BE2C (cell line): ENCODE measurements around the gene RBM8A.

Experiments
- DNase-seq: peaks from one replicate; pipeline ENCODE4 v3.0.0-alpha.2; 2020
- H3K27me3 ChIP-seq: fragments of 250-450 bp; sonication (Bioruptor Pico); 2 replicates; pipeline ENCODE4 v1.5.1; 2020; ENCODE audit warnings: mild to moderate bottlenecking
- H3K36me3 ChIP-seq: fragments of 250-450 bp; sonication (Bioruptor Pico); 2 replicates; pipeline ENCODE4 v1.5.1; 2020; ENCODE audit warnings: mild to moderate bottlenecking
- H3K4me1 ChIP-seq: fragments of 250-450 bp; sonication (Bioruptor Pico); 2 replicates; pipeline ENCODE4 v1.5.1; 2020
- H3K4me3 ChIP-seq: 2 replicates; pipeline ENCODE4 v1.5.1; 2011; ENCODE audit warnings: low read depth, low read length
- H3K9me3 ChIP-seq: fragments of 250-450 bp; sonication (Bioruptor Pico); 2 replicates; pipeline ENCODE4 v1.5.1; 2020
- TF ChIP-seq, protein P1 (sequence below): IDR thresholded peaks from 2 replicates; pipeline ENCODE4 v1.5.1; 2012; ENCODE audit warnings: mild to moderate bottlenecking, low read depth, low read length

The RBM8A gene

DNA sequence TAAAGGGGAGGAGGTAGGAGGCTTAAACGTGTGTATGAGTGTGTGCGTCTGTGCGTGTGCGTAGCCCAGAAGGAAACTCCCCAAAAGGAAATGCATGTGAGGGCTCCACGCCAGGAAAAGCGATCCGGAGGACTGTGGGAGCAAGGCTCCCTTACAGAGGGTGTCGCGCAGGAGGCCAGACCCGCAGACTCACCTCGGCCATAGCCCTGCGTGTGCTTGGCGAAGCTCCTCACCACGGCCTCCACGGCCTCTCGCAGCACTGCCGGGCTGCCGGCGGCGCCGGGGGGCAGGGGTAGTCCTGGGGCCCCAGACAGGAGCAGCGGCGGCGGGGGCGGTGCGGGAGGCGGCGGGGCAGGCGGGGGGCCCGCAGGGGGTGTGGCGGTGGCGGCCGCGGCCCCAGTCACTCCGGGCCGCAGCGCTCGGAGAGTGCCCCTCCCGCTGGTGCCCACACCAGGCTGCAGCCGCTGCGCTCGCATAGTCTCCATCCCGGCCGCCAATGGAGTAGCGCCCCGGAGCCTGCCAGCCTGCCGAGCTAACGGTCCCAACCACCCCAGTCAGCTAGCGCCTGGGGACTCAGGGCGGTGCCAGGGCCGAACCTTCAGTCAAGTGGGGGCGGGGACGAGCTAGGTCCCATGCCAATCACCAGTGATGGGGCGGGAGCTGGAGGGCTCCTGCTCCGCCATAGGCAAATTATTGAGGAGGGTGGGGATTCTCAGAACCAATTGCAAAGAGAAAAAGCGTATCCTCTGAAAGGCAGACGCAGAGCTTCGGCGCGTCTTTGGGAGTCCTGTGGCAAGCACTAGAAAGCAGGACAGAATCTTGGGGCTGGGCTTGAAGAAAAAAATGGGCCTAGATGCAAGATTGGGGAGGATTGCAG is 30.4 kb upstream of the RBM8A start, which contains the start of gene LIX1L:
Gene LIX1L, minus strand, starts transcription at position 575 of the 877 bp plus-strand sequence. Its CDS starts 90 bp downstream, at position 485.
- Histone ChIP-seq H3K27me3 (no peaks in the 10 kb centered on the region), H3K9me3 (no peaks in the 10 kb centered on the region), H3K36me3 (no peaks in the 10 kb centered on the region; the same call in 1 of the 2 replicates), H3K4me3 (peak within 1 kb of the TSS; percentile 78), H3K4me1 (peaks cover 8% of the 10 kb centered on the region)
- peak; percentile 98 for DNase-seq
- TF ChIP-seq, protein P1, sequence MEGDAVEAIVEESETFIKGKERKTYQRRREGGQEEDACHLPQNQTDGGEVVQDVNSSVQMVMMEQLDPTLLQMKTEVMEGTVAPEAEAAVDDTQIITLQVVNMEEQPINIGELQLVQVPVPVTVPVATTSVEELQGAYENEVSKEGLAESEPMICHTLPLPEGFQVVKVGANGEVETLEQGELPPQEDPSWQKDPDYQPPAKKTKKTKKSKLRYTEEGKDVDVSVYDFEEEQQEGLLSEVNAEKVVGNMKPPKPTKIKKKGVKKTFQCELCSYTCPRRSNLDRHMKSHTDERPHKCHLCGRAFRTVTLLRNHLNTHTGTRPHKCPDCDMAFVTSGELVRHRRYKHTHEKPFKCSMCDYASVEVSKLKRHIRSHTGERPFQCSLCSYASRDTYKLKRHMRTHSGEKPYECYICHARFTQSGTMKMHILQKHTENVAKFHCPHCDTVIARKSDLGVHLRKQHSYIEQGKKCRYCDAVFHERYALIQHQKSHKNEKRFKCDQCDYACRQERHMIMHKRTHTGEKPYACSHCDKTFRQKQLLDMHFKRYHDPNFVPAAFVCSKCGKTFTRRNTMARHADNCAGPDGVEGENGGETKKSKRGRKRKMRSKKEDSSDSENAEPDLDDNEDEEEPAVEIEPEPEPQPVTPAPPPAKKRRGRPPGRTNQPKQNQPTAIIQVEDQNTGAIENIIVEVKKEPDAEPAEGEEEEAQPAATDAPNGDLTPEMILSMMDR, result no peak

DNA sequence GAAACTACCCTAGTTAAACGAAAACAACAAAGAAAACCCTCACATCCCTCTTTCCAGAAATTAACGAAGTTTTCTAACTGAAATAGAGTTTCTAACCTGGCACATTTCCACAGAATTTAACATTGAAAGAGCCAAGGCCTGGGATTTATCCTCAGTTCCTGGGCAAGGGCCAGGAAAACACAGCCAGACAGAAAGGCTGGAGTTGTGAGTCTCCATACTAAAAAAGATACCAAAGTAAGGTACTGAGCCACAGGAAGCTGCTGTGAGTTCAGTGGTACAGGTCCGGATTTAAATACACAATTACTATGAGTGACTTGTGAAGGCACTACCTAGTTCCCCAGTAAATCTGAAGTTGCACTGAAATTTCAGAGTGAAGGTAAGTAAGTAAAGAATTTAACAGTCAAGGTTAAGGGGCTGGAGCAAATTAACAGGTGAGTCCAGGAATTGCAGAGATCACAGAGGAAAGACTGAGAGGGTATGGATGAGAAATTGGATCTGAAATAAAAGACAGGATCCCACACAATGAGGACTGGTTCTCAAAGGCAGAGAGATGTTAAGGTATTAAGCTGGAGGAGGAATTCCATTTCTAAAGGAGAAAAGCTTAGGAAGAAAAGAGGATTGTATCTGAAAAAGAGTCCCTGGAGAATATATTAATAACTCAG is 29.6 kb upstream of the RBM8A start:
- Histone ChIP-seq H3K27me3 (no peaks in the 10 kb centered on the region), H3K9me3 (no peaks in the 10 kb centered on the region), H3K4me1 (peaks cover 8% of the 10 kb centered on the region), H3K4me3 (peak overlapping the region; percentile 78), H3K36me3 (no peaks in the 10 kb centered on the region; the same call in 1 of the 2 replicates)
- TF ChIP-seq, protein P1, result no peak
- DNase-seq, result no peak

DNA sequence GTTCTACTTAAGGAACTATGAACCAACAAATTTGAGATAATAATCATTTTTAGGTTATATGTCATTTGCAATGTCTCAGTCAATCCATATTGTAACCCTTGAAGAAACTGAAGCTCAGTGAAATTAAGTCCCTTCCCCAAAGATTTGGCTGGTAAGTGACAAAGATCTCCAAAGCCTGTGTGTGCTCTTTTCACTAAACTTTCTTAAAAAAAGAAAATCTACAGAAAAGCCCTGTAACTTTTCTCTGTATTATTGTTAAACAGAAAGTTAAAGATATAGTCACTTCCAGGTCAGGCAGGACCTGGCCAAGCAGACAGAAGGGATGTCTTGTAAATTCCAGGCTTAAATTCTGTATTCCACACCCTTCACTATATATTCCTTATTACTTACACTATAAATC is 29.1 kb upstream of the RBM8A start:
- H3K36me3 ChIP-seq, result no peaks in the 10 kb centered on the region; the same call in 1 of the 2 replicates
- TF ChIP-seq, protein P1, result no peak
- H3K4me1 ChIP-seq, result peaks cover 8% of the 10 kb centered on the region
- H3K9me3 ChIP-seq, result no peaks in the 10 kb centered on the region
- H3K4me3 ChIP-seq, result peak overlapping the region; percentile 78
- H3K27me3 ChIP-seq, result no peaks in the 10 kb centered on the region
- DNase-seq, result no peak

DNA sequence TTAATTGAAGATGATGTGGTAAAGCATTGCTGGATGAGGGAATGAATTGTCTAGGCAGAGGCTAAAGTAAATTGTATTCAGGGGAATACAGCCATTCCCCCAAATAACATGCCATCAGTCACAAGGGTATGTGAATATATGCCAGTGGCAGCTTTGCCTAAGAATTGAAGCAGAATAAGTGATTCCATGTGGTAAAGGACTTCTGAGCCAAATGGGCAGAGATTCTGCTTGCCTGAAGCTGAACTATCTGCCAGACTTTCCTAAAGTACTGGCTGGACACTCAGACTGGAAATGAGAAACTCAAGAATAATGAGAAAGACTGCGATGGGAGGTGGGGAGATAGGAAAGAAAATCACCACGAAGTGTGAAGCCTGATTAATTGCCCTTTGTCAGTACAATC is 28.2 kb upstream of the RBM8A start:
- no peaks in the 10 kb centered on the region for H3K9me3 ChIP-seq
- DNase-seq, result no peak
- peaks cover 8% of the 10 kb centered on the region for H3K4me1 ChIP-seq
- H3K4me3 ChIP-seq, result peak overlapping the region; percentile 0; the same call in 1 of the 2 replicates
- H3K27me3 ChIP-seq, result no peaks in the 10 kb centered on the region
- H3K36me3 ChIP-seq, result no peaks in the 10 kb centered on the region; the same call in 1 of the 2 replicates
- TF ChIP-seq, protein P1, result no peak

DNA sequence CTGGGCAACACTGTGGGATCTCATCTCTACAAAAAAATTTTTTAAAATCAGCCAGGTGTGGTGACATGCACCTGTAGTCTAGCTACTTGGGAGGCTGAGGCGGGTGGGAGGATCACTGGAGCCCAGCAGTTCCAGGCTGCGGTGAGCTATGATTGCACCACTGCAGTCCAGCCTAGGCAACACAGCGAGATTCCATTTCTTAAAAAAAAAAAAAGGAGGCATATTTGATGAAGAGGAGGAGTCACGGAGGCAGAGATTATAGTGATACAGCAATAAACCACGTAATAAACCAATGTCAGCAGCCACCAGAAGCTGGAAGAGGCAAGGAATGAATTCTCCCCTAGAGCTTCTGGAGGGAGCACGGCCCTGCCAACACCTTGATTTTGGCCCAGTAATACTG is 26.6 kb upstream of the RBM8A start:
- H3K36me3 ChIP-seq, result no peaks in the 10 kb centered on the region; the same call in 1 of the 2 replicates
- H3K9me3 ChIP-seq, result no peaks in the 10 kb centered on the region
- TF ChIP-seq, protein P1, result no peak
- no peak overlapping the region for H3K4me3 ChIP-seq
- no peaks in the 10 kb centered on the region for H3K27me3 ChIP-seq
- H3K4me1 ChIP-seq, result peaks cover 5% of the 10 kb centered on the region
- no peak for DNase-seq
